HepG2 (cell line): ENCODE results near the gene ASCL2.

Source experiments
- ATF3 ChIP-seq: sonication (generic); formaldehyde crosslinking; IDR thresholded peaks from 2 replicates; pipeline ENCODE4 v1.4.0; 2020; ENCODE audit warnings: missing genetic modification reagents
- USF2 ChIP-seq, 2 experiments: sonication (generic) in 1 of 2; formaldehyde crosslinking in 1 of 2; IDR thresholded peaks; 2 replicates each; pipeline versions ENCODE4 v1.5.1 to v1.6.1; 2011 to 2020; ENCODE audit warnings: borderline replicate concordance in 1 of 2, low read depth in 1 of 2, low read length in 1 of 2, mild to moderate bottlenecking in 1 of 2, missing genetic modification reagents in 1 of 2, moderate library complexity in 1 of 2
- ZFP37 ChIP-seq: sonication (generic); formaldehyde crosslinking; IDR thresholded peaks from 2 replicates; pipeline ENCODE4 v1.4.0; 2020; ENCODE audit warnings: missing genetic modification reagents, borderline replicate concordance
- ZNF20 ChIP-seq: sonication (generic); formaldehyde crosslinking; IDR thresholded peaks from 2 replicates; pipeline ENCODE4 v1.4.0; 2020; ENCODE audit warnings: mild to moderate bottlenecking, moderate library complexity, missing genetic modification reagents
- ZNF234 ChIP-seq: sonication (generic); formaldehyde crosslinking; conservative IDR thresholded peaks from 2 replicates; pipeline ENCODE4 v1.5.1; 2020; ENCODE audit warnings: mild to moderate bottlenecking, missing genetic modification reagents

- TF ChIP-seq ZNF20 (no peak), ATF3 (CRISPR knock-in tag) (no peak), USF2 (IDR thresholded peaks at IDR 0.05; ENCODE audit: low read depth, low read length) (no peak), USF2 (CRISPR knock-in tag; IDR thresholded peaks at IDR 0.05; ENCODE audit: borderline replicate concordance) (no peak), ZNF234 (no peak), ZFP37 (CRISPR knock-in tag) (no peak)
These were observed 39.1 kb upstream of the ASCL2 start for GRCh38 chr11:2309251-2310072.
